ENCODE data around the gene STAP2. TPM values are rescaled to one million over a fixed set of nuclear protein-coding genes. Genes with fewer than 3 reads are reported as not detected.

Gene STAP2
- polyA plus RNA-seq, 1 experiment = 5.3 TPM

- TF ChIP-seq CTCF (IDR thresholded peaks at IDR 0.05; ENCODE audit: low read depth, low read length) = no peak
- Histone ChIP-seq H3K4me3 (ENCODE audit: low read depth, low read length) (no peak overlapping the region), H3K27me3 (ENCODE audit: control insufficient read depth, insufficient read depth, low read length) (no peaks in the 10 kb centered on the region), H3K9me3 (ENCODE audit: control insufficient read depth, insufficient read depth, low read length) (no peaks in the 10 kb centered on the region), H3K27ac (ENCODE audit: low read depth, low read length) (peak overlapping the region; percentile 11)
- POLR2A ChIA-PET = interaction anchor here (0.9 kb wide), 1 partner anchor 20 kb away, joined by 5 read pairs; the partner anchor contains the start of gene SH3GL1
- no peak for DNase-seq (ENCODE audit: low read depth, low spot score)
- CTCF ChIA-PET = interaction anchor here (0.6 to 0.9 kb wide), 3 partner anchors 14 to 22 kb away, joined by 3 to 17 read pairs (median 6); partner anchors contain the start of genes CHAF1A and SH3GL1
These were observed 41.7 kb upstream of the STAP2 start for GRCh38 chr19:4380254-4380727.

DNA sequence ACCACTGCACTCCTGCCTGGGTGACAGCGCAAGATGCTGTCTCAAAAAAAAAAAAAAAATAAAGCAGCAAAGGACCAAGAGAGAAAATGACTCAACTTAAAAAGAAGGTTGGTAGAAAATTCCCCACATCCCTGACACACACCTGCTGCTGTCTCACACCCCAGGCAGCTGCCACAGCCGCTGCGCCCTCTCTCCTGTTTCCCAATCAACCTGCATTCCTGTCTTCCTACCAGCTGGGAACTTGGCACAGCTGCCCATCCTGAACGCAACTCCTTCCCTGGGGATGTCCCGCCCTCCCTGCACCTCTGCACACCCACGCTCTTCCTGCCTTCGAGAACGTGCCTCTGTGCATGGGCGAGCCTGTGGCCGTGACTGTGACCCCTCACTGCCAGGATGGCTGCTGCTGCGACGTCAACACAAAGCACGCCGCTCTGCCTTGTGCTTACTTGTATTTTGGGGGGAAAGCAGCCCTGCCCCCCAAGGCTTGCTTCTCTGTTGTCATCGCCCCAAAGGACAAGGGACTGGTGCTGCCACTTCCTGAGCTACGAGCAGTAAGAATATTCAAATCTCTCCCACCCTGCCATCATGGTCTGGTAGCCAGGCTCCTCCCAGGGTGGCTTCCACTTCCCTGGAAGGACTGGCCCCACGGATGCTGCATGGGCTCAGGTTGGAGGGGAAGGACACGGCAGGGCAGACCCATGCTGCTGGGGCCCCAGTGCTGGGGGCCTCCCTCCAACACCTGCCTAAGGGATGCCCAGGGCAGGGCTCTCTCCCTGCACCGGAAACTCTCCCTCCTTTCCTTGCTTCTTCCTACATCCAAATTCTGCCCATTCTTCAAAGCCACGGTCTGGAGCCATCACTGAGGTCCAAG lies 41.0 kb upstream of the STAP2 start:
- no peak for DNase-seq (ENCODE audit: low read depth, low spot score)
- Histone ChIP-seq H3K27ac (ENCODE audit: low read depth, low read length) (peak overlapping the region; percentile 21), H3K4me3 (ENCODE audit: low read depth, low read length) (no peak overlapping the region), H3K27me3 (ENCODE audit: control insufficient read depth, insufficient read depth, low read length) (no peaks in the 10 kb centered on the region), H3K9me3 (ENCODE audit: control insufficient read depth, insufficient read depth, low read length) (no peaks in the 10 kb centered on the region)
- CTCF ChIA-PET = interaction anchor here (0.8 to 0.9 kb wide), 3 partner anchors 15 to 21 kb away, joined by 3 to 17 read pairs (median 3); partner anchors contain the start of gene SH3GL1
- POLR2A ChIA-PET = interaction anchor here (0.6 kb wide), 1 partner anchor 139 kb away, joined by 6 read pairs; no protein-coding TSS in a partner anchor
- no peak for TF ChIP-seq CTCF (IDR thresholded peaks at IDR 0.05; ENCODE audit: low read depth, low read length)

GRCh38 chr19:4378886-4379285 lies 40.3 kb upstream of the STAP2 start:
- H3K27me3 ChIP-seq (ENCODE audit: control insufficient read depth, insufficient read depth, low read length) = no peaks in the 10 kb centered on the region
- CTCF ChIA-PET = interaction anchor here (0.8 to 0.9 kb wide), 2 partner anchors 16 to 21 kb away, joined by 3 read pairs; partner anchors contain the start of gene SH3GL1
- peak overlapping the region; percentile 21 for H3K27ac ChIP-seq (ENCODE audit: low read depth, low read length)
- no peak overlapping the region for H3K4me3 ChIP-seq (ENCODE audit: low read depth, low read length)
- no peaks in the 10 kb centered on the region for H3K9me3 ChIP-seq (ENCODE audit: control insufficient read depth, insufficient read depth, low read length)
- DNase-seq (ENCODE audit: low read depth, low spot score) = no peak
- TF ChIP-seq CTCF (IDR thresholded peaks at IDR 0.05; ENCODE audit: low read depth, low read length) = no peak
- POLR2A ChIA-PET = no interaction called here

- H3K27ac ChIP-seq (ENCODE audit: low read depth, low read length) = peak overlapping the region; percentile 39
- no peak for DNase-seq (ENCODE audit: low read depth, low spot score)
- no peak overlapping the region for H3K4me3 ChIP-seq (ENCODE audit: low read depth, low read length)
- ChIA-PET POLR2A (interaction anchor here (1.9 kb wide), 1 partner anchor 25 kb away, joined by 9 read pairs; the partner anchor contains the start of gene CHAF1A), CTCF (interaction anchor here (0.6 to 2.0 kb wide), 3 partner anchors 9 to 25 kb away, joined by 3 to 15 read pairs (median 4); no protein-coding TSS in a partner anchor)
- H3K27me3 ChIP-seq (ENCODE audit: control insufficient read depth, insufficient read depth, low read length) = no peaks in the 10 kb centered on the region
- no peak for TF ChIP-seq CTCF (IDR thresholded peaks at IDR 0.05; ENCODE audit: low read depth, low read length)
- H3K9me3 ChIP-seq (ENCODE audit: control insufficient read depth, insufficient read depth, low read length) = no peaks in the 10 kb centered on the region
These were observed 38.6 kb upstream of the STAP2 start for GRCh38 chr19:4376991-4377781.

Data from AG04450 (cell line).